ENCODE measurements around the gene DHDH.
"Not testable (repeated sequence)": the region's sequence is repeated elsewhere in the genome, so short reads cannot be mapped to it uniquely, and the experiment has no call there.

DHDH gene

DNA sequence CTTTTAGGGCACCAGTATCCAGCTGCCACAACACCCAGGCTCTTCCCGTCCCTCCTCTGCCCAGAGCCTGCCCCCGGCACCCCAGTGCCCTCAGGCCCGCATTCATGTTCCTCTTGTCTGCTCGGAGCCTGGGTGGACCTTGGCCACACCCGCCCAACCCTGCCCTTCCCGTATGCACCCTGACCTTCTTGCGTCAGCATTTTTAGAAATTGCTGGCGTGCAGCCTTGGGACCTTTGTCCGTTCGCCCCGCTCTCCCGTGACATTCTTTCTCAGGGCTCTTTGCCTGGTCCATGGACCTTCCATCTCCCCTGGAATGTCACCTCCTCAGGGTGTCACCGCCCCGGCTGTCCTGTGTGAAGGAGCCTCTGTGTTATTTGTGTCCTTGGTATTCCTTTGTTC lies 25.8 kb upstream of the DHDH start:
- Mint-ChIP-seq H3K4me3 (no peak overlapping the region), H3K27me3 (no peaks in the 10 kb centered on the region), H3K9me3 (no peaks in the 10 kb centered on the region), H3K4me1 (peaks cover under 1% of the 10 kb centered on the region), H3K27ac (no peak overlapping the region), H3K36me3 (peaks cover 7% of the 10 kb centered on the region)

DNA sequence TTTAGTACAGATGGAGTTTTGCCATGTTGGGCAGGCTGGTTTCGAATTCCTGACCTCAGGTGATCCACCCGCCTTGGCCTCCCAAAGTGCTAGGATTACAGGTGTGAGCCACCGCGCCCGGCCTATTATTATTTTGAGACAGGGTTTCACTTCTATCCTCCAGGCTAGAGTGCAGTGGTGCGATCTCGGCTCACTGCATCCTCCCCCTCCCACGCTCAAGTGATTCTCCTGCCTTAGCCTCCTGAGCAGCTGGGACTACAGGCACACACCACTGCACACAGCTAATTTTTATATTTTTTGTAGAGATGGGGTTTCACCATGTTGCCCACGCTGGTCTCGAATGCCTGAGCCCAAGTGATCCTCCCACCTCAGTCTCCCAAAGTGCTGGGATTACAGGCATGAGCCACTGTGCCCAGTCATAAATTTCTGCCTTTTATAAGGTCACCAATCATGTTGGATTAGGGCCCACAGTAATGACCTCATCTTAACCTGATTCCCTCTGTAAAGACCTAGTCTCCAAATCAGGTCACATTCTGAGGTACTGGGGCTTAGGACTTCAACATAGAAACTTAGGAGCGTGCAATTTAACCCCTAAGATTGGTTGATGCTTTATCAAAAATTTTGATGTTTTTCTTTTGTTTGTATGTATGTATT lies 23.9 kb upstream of the DHDH start:
- not testable (repeated sequence) for H3K4me3 Mint-ChIP-seq, H3K9me3 Mint-ChIP-seq, H3K4me1 Mint-ChIP-seq, H3K27me3 Mint-ChIP-seq, H3K27ac Mint-ChIP-seq
- H3K36me3 Mint-ChIP-seq = peaks cover 16% of the 10 kb centered on the region

DNA sequence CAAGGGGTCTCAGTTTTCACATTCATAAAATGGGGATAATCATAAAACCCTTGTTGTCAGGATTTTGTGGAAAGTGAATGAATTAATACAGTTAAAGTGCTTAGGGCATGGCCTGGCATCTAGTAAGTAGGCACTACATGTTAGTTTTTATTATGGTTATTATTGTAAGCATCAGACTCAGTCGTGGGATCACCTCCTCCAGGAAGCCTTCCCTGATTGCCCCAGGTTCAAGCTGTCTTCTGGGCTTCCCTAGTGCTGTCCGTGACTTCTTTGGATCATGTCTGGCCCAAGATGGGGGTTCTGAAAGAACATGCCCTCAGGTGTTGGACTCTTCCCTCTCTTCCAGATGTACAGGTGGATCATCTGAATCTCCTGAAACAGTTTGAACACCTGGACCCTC lies 22.7 kb upstream of the DHDH start:
- Mint-ChIP-seq H3K27ac (no peak overlapping the region), H3K4me3 (no peak overlapping the region), H3K4me1 (no peaks in the 10 kb centered on the region), H3K27me3 (no peaks in the 10 kb centered on the region), H3K9me3 (no peaks in the 10 kb centered on the region), H3K36me3 (peaks cover 16% of the 10 kb centered on the region)

DNA sequence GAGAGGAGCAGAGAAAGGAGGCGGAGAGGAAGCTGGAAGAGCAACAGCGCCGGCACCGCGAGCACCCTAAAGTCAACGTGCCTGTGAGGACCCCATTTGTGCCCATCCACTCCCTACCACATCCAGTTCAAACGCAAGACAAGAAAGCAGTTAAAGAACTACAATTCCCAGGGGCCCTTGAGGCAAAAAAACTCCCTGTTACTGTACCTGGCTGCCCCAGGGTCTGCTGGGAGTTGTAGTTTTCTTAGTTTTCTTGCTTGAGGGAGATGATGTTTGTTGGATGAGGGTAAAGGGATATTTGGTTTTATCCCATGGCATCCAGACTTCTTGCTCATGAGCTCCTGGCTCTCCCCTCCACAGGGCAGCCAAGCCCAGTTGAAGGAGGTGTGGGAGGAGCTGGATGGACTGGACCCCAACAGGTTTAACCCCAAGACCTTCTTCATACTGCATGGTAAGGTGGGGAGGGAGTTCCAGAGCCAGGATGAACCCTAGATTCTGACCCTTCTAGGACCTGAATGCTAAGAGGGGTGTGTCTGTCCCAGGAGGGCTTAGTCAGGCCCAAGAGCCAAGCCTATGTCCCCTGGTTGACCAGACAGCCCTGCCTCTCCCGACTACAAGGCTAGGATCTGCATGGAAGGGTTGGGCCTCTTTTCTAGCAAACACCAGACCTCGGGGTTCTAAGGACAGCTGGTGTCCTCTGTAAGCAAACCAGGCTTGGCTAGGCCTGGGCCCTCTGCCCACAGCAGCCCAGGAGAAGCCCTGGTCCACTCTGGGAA lies 20.2 kb upstream of the DHDH start:
- H3K27me3 Mint-ChIP-seq = no peaks in the 10 kb centered on the region
- no peak overlapping the region for H3K4me3 Mint-ChIP-seq
- H3K36me3 Mint-ChIP-seq = peaks cover 14% of the 10 kb centered on the region
- no peak overlapping the region for H3K27ac Mint-ChIP-seq
- H3K9me3 Mint-ChIP-seq = no peaks in the 10 kb centered on the region
- H3K4me1 Mint-ChIP-seq = no peaks in the 10 kb centered on the region

DNA sequence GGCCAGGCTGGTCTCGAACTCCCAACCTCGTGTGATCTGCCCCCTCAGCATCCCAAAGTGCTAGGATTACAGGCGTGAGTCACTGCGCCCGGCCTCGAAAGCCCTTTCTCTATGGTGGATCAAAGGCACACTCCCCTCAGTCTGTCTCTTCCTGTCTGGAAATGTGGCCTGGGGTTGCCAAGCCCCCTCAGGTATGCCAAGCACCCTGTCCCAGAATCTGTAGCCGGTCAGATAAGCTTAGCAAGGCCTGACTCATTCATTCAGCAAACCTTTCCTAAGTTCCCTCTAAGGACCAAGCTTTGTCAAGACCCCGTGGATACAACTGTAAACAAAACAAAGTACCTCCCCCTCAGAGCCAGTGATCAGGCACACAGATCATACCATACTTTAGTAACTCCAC lies 19.3 kb upstream of the DHDH start:
- no peaks in the 10 kb centered on the region for H3K27me3 Mint-ChIP-seq
- no peaks in the 10 kb centered on the region for H3K9me3 Mint-ChIP-seq
- no peak overlapping the region for H3K4me3 Mint-ChIP-seq
- H3K36me3 Mint-ChIP-seq = peaks cover 15% of the 10 kb centered on the region
- no peaks in the 10 kb centered on the region for H3K4me1 Mint-ChIP-seq
- no peak overlapping the region for H3K27ac Mint-ChIP-seq

DNA sequence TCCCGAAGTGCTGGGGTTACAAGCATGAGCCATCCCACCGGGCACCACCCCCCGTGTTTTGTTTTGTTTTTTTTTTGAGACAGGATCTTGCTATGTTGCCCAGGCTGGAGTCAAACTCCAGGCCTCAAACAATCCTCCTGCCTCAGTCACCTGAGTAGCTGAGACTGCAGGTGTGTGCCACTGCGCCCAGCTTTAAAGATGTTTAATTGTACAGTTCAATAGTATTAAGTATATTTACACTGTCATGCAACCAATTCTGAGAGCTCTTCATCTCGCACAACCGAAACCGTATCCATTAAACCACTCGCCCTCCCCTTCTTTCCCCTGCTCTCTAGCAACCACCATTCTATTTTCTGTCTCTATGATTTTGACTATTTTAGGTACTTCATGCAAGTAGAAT lies 17.7 kb upstream of the DHDH start:
- Mint-ChIP-seq H3K4me1 (no peaks in the 10 kb centered on the region), H3K4me3 (no peak overlapping the region), H3K27ac (peak overlapping the region; percentile 18), H3K36me3 (peaks cover 15% of the 10 kb centered on the region), H3K9me3 (no peaks in the 10 kb centered on the region), H3K27me3 (no peaks in the 10 kb centered on the region)

DNA sequence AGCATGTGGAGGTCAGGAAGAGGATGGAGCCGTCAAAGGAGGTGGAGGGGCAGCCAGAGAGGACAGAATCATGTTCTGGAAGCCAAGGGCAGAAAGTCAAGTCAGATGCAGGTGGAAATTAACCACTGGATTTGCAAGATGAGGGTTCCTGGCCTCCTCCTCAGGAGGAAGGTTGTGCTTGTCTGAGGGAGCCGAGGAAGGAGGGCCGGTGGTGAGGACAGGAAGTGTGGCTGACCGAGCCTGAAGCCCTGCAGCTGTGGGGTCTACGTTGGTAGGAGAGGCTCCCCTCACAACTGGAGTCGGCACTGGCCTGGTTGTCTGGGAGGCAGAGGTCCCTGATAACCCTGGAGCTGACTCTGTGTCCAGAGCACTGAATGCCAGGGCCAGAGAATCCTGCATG lies 15.4 kb upstream of the DHDH start:
- no peaks in the 10 kb centered on the region for H3K27me3 Mint-ChIP-seq
- peaks cover 9% of the 10 kb centered on the region for H3K36me3 Mint-ChIP-seq
- no peak overlapping the region for H3K4me3 Mint-ChIP-seq
- no peak overlapping the region for H3K27ac Mint-ChIP-seq
- no peaks in the 10 kb centered on the region for H3K4me1 Mint-ChIP-seq
- no peaks in the 10 kb centered on the region for H3K9me3 Mint-ChIP-seq

DNA sequence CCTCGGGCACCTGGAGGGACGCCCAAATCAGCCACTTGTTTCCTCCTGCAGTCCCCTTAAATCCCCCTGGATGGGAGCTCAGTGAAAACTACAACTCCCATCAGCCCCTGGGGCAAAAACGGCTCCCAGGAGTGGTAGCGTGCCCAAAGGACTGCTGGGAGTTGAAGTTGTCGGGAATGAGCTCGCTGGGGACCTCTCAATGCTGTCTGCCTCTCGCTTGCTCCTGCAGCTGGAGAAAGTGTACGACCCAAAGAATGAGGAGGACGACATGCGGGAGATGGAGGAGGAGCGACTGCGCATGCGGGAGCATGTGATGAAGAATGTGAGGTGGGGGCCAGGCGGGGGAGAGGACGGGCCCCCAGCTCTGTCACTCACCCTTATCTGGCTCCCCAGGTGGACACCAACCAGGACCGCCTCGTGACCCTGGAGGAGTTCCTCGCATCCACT lies 14.7 kb upstream of the DHDH start:
- no peaks in the 10 kb centered on the region for H3K9me3 Mint-ChIP-seq
- H3K4me3 Mint-ChIP-seq = no peak overlapping the region
- no peaks in the 10 kb centered on the region for H3K27me3 Mint-ChIP-seq
- no peak overlapping the region for H3K27ac Mint-ChIP-seq
- H3K4me1 Mint-ChIP-seq = no peaks in the 10 kb centered on the region
- peaks cover 9% of the 10 kb centered on the region for H3K36me3 Mint-ChIP-seq

DNA sequence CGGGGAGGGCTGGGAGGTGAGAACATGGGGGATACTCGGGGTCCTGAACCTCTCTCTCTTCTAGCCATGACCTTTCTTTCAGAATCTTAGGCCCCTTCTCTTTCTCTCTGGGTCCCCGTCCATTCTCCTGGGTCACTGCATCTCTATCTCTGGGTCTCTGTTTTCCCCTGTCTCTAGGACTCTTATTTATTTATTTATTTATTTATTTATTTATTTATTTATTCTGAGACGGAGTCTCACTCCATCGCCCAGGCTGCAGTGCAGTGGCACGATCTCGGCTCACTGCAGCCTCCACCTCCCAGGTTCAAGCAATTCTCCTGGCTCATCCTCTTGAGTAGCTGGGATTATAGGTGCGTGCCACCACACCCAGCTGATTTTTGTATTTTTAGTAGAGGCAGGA lies 14.2 kb upstream of the DHDH start:
- not testable (repeated sequence) for H3K9me3 Mint-ChIP-seq, H3K4me3 Mint-ChIP-seq, H3K36me3 Mint-ChIP-seq, H3K27ac Mint-ChIP-seq, H3K27me3 Mint-ChIP-seq, H3K4me1 Mint-ChIP-seq

DNA sequence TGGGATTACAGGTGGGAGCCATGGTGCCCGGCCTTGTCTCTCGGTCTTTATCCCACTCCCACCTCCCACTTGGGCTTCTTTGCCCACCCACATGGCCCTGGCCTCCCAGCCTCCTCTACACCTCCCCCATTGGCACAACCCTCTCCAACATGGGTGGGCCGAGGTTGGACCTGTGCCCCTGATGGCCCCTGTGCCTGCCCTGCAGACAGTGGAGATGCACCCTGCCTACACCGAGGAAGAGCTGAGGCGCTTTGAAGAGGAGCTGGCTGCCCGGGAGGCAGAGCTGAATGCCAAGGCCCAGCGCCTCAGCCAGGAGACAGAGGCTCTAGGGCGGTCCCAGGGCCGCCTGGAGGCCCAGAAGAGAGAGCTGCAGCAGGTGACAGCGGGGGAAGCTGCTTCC lies 12.6 kb upstream of the DHDH start:
- Mint-ChIP-seq H3K9me3 (no peaks in the 10 kb centered on the region), H3K36me3 (peaks cover 5% of the 10 kb centered on the region), H3K27ac (no peak overlapping the region), H3K4me1 (no peaks in the 10 kb centered on the region), H3K27me3 (no peaks in the 10 kb centered on the region), H3K4me3 (no peak overlapping the region)

DNA sequence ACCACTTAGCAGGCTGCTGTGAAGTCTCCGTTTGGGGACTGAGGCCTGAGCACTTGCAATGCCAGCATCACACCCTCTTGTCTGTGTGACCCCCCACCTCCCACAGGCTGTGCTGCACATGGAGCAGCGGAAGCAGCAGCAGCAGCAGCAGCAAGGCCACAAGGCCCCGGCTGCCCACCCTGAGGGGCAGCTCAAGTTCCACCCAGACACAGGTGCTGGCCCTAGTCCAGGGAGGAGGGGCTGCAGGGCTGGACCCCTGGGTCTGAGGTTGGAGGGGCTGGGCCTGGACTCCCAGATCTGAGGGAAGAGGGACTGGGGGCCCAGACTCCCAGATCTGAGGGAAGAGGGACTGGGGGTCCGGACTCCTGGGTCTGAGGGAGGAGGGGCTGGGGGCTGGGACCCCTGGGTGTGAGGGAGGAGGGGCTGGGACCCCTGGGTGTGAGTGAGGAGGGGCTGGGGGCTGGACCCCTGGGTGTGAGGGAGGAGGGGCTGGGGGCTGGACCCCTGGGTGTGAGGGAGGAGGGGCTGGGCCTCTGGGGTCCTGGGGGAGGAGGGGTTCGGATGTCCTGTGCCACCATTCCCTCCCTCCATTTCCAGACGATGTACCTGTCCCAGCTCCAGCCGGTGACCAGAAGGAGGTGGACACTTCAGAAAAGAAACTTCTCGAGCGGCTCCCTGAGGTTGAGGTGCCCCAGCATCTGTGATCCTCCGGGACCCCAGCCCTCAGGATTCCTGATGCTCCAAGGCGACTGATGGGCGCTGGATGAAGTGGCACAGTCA lies 11.6 kb upstream of the DHDH start:
- Mint-ChIP-seq H3K27ac (no peak overlapping the region), H3K4me3 (no peak overlapping the region), H3K27me3 (no peaks in the 10 kb centered on the region), H3K4me1 (peaks cover 7% of the 10 kb centered on the region), H3K36me3 (peaks cover 4% of the 10 kb centered on the region), H3K9me3 (no peaks in the 10 kb centered on the region)

DNA sequence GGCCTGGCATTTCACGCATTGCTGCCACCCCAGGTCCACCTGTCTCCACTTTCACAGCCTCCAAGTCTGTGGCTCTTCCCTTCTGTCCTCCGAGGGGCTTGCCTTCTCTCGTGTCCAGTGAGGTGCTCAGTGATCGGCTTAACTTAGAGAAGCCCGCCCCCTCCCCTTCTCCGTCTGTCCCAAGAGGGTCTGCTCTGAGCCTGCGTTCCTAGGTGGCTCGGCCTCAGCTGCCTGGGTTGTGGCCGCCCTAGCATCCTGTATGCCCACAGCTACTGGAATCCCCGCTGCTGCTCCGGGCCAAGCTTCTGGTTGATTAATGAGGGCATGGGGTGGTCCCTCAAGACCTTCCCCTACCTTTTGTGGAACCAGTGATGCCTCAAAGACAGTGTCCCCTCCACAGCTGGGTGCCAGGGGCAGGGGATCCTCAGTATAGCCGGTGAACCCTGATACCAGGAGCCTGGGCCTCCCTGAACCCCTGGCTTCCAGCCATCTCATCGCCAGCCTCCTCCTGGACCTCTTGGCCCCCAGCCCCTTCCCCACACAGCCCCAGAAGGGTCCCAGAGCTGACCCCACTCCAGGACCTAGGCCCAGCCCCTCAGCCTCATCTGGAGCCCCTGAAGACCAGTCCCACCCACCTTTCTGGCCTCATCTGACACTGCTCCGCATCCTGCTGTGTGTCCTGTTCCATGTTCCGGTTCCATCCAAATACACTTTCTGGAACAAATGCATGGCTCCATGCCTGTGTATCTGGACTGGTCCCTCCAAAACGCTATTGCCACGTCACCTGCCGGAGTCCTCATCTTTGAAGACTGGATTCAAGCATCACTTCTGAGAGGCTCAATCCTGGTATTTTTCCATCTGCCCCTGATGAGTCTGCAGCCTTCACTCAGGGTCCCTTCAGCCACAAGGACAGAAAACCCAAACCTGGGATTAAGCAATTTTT lies 10.7 kb upstream of the DHDH start:
- peaks cover 9% of the 10 kb centered on the region for H3K4me1 Mint-ChIP-seq
- H3K27me3 Mint-ChIP-seq = no peaks in the 10 kb centered on the region

DNA sequence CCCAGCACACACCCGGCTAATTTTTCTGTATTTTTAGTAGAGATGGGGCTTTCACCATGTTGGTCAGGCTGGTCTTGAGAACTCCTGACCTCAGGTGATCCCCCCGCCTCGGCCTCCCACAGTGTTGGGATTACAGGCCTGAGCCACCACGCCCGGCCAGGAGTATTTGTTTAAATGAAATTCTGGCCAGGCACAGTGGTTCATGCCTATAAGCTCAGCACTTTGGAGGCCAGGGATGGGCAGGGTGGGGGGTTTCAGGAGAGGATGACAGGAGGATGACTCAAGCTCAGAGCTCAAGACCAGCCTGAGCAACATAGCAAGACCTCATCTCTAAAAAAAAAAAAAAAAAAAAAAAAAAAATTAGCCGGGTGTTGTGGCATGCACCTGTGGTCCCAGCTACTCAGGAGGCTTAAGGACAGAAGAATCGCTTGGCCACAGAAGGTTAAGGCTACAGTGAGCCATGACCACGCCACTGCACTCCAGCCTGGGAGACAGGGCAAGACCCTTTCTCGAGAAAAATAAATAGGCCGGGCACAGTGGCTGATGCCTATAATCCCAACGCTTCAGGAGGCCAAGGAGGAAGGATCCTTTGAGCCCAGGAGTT lies 8.2 kb upstream of the DHDH start:
- H3K36me3 Mint-ChIP-seq = peaks cover 2% of the 10 kb centered on the region
- no peaks in the 10 kb centered on the region for H3K9me3 Mint-ChIP-seq
- H3K27ac Mint-ChIP-seq = no peak overlapping the region

More for the DNA sequence above, 10.7 kb upstream of the DHDH start:
- Mint-ChIP-seq H3K9me3 (no peaks in the 10 kb centered on the region), H3K27ac (no peak overlapping the region), H3K36me3 (peaks cover 4% of the 10 kb centered on the region), H3K4me3 (no peak overlapping the region)

DNA sequence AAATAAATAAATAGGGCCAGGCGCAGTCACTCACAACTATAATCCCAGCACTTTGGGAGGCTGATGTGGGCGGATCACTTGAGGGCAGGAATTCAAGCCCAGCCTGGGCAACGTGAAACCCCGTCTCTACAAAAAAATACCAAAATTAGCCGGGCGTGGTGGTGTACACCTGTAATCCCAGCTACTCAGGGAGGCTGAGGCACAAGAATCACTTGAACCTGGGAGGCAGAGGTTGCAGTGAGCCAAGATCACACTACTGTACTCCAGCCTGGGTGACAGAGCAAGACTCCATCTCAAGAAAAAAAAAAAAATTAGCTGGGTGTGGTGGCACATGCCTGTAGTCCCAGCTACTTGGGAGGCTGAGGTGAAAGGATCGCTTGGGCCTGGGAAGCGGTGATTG lies 7.6 kb upstream of the DHDH start:
- H3K4me1 Mint-ChIP-seq, H3K27me3 Mint-ChIP-seq, H3K9me3 Mint-ChIP-seq, H3K36me3 Mint-ChIP-seq, H3K4me3 Mint-ChIP-seq, H3K27ac Mint-ChIP-seq: not testable (repeated sequence)

More for the DNA sequence above, 8.2 kb upstream of the DHDH start:
- Mint-ChIP-seq H3K4me3 (no peak overlapping the region), H3K27me3 (no peaks in the 10 kb centered on the region), H3K4me1 (peaks cover 9% of the 10 kb centered on the region)

DNA sequence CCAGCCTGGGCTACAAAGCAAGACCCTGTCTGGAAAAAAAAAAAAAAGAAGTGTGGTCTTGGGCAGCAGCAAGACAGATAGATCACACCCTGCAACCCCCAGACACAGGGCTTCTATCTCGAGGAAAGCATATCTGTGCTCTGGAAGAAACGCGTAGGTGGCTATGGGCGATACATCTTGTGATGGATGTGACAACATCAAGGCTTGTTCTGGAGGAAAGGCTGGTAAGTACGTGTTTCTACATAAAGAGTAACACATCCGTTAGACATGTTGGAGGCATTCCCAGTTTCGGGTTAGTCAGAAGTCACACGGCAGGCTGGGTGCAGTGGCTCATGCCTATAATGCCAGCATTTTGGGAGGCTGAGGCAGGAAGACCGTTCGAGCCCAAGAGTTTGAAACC lies 6.6 kb upstream of the DHDH start:
- Mint-ChIP-seq H3K4me1 (peaks cover 9% of the 10 kb centered on the region), H3K27me3 (no peaks in the 10 kb centered on the region), H3K36me3 (peaks cover 2% of the 10 kb centered on the region), H3K9me3 (no peaks in the 10 kb centered on the region), H3K27ac (no peak overlapping the region), H3K4me3 (peak overlapping the region; percentile 52)
